Measurements from ENCODE around the gene SARNP. TPM values are rescaled to one million over a fixed set of nuclear protein-coding genes. Genes with fewer than 3 reads are reported as not detected.

Gene SARNP
- total RNA-seq, 1 experiment from 2014 or later = 73.8 TPM

DNA sequence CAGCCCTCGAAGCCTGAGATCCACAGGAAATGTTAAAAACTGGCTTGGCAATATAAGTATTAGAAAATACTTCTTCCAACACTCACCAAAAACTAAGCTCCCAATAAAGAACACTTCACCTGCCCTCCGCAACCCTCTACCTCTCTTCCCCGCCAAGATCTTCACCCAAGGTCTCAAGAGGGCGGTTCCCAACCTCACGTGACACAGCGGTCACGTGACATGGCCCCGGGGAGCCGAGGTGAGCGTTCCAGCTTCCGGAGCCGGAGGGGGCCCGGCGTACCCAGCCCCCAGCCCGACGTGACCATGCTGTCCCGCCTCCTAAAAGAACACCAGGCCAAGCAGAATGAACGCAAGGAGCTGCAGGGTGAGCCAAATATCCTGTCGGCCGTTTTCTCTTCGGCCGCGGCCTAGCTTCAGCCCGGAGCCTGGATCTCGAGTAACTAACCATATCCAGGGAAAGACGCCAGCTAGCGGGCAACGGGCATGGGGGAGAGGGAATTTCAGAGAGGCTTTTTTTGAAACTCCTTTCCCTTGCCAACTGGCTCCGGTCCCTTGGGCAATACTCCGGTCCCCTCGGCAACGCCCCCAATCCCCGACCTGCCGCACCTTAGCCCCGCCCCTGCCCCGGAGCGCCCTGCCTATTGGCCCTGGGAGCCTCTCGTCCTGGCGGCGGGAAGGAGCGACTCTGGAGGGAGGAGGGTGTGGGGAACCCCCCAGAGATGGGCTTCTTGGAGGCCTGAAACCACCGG, 101.5 kb downstream of the SARNP start, which contains the start of gene BLOC1S1:
Gene BLOC1S1, plus strand, starts transcription at position 214 of the 749 bp plus-strand sequence. Its CDS starts 6 bp downstream, at position 220.
- TF ChIP-seq, protein P1, sequence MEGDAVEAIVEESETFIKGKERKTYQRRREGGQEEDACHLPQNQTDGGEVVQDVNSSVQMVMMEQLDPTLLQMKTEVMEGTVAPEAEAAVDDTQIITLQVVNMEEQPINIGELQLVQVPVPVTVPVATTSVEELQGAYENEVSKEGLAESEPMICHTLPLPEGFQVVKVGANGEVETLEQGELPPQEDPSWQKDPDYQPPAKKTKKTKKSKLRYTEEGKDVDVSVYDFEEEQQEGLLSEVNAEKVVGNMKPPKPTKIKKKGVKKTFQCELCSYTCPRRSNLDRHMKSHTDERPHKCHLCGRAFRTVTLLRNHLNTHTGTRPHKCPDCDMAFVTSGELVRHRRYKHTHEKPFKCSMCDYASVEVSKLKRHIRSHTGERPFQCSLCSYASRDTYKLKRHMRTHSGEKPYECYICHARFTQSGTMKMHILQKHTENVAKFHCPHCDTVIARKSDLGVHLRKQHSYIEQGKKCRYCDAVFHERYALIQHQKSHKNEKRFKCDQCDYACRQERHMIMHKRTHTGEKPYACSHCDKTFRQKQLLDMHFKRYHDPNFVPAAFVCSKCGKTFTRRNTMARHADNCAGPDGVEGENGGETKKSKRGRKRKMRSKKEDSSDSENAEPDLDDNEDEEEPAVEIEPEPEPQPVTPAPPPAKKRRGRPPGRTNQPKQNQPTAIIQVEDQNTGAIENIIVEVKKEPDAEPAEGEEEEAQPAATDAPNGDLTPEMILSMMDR (IDR thresholded peaks at IDR 0.05; ENCODE audit: unreplicated experiment) = no peak
- no TSS peak for BruUV-seq (replicated peaks)
- CTCF ChIA-PET = interaction anchor here (1.0 to 3.7 kb wide), 3 partner anchors 10 to 34 kb away, joined by 3 to 27 read pairs (median 3); a partner anchor contains a TSS
- intact Hi-C loops (cut with micrococcal nuclease; ENCODE audit: unreplicated experiment) = no loop called here
- DNase-seq = peak; percentile 98
- peak within 1 kb of the TSS; percentile 86 for H3K4me3 Mint-ChIP-seq (ENCODE audit: low read depth, unreplicated experiment)
- H3K9me3 Mint-ChIP-seq (ENCODE audit: low read depth, unreplicated experiment) = no peaks in the 10 kb centered on the region
- H3K36me3 Mint-ChIP-seq (ENCODE audit: insufficient read depth, unreplicated experiment) = peaks cover 32% of the 10 kb centered on the region
- H3K4me1 Mint-ChIP-seq (ENCODE audit: low read depth, unreplicated experiment) = peaks cover 47% of the 10 kb centered on the region
- peak within 1 kb of the TSS; percentile 97 for H3K27ac Mint-ChIP-seq (ENCODE audit: unreplicated experiment)
- H3K27me3 Mint-ChIP-seq (ENCODE audit: unreplicated experiment) = peaks cover 27% of the 10 kb centered on the region

DNA sequence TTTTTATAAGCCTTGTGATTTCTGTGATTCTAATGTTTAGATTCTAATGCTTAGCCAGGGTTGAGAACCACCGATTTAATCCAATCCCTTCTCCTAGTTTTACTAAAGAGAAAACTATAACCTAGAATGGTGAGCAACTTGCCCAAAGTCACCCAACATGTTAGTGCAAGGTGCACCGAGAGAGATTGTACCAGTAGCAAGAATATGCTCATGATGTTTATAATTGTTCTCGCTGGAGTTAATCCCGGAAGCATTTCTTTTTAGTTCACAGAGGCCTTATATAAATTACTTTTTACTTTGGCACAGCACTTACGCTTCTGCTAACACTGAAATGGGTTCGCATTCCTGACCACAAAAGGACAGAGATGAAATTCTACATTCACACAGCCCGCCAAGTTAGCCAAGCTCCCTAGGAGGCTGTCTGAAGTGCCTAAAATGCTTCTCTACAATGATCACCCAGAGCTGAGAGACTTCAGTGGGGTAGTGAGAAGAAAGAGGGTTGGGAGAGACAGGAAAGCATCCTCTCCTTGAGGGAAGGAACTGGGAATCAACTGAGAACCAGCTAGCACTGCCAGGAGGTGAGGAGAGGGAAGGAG, 102.3 kb downstream of the SARNP start:
- intact Hi-C loops (cut with micrococcal nuclease; ENCODE audit: unreplicated experiment) = no loop called here
- H3K4me1 Mint-ChIP-seq (ENCODE audit: low read depth, unreplicated experiment) = peaks cover 44% of the 10 kb centered on the region
- TF ChIP-seq, protein P1 (IDR thresholded peaks at IDR 0.05; ENCODE audit: unreplicated experiment) = no peak
- TSS peak; percentile 80 for BruUV-seq (replicated peaks)
- no peaks in the 10 kb centered on the region for H3K9me3 Mint-ChIP-seq (ENCODE audit: low read depth, unreplicated experiment)
- H3K27me3 Mint-ChIP-seq (ENCODE audit: unreplicated experiment) = peaks cover 31% of the 10 kb centered on the region
- H3K4me3 Mint-ChIP-seq (ENCODE audit: low read depth, unreplicated experiment) = peak overlapping the region; percentile 86
- CTCF ChIA-PET = interaction anchor here (0.7 to 3.7 kb wide), 5 partner anchors 9 to 1397 kb away, joined by 3 to 27 read pairs (median 3); partner anchors contain the start of gene ORMDL2
- H3K27ac Mint-ChIP-seq (ENCODE audit: unreplicated experiment) = peak overlapping the region; percentile 97
- DNase-seq = no peak
- peaks cover 30% of the 10 kb centered on the region for H3K36me3 Mint-ChIP-seq (ENCODE audit: insufficient read depth, unreplicated experiment)

DNA sequence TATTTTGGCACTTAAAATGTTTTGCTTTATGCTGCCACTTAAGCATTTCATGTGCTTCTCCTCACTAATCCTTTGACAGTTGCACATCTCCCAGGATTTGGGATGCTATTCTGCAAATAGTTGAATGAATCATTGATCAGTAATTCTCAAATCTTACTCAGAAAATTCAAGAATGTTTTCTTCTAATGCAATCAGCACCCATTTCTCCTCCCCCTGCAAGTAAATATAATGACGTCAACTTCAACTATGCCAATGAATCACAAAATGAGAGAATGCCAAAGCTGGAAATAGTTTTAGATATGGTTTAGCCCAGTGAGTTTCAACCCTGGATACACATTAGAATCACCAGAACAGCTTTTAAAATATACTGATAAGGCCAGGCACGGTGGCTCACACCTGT, 103.8 kb downstream of the SARNP start:
- Mint-ChIP-seq H3K9me3 (ENCODE audit: low read depth, unreplicated experiment) (no peaks in the 10 kb centered on the region), H3K27ac (ENCODE audit: unreplicated experiment) (no peak overlapping the region), H3K36me3 (ENCODE audit: insufficient read depth, unreplicated experiment) (peaks cover 24% of the 10 kb centered on the region), H3K4me3 (ENCODE audit: low read depth, unreplicated experiment) (no peak overlapping the region), H3K4me1 (ENCODE audit: low read depth, unreplicated experiment) (peaks cover 37% of the 10 kb centered on the region), H3K27me3 (ENCODE audit: unreplicated experiment) (peaks cover 46% of the 10 kb centered on the region)
- intact Hi-C loops (cut with micrococcal nuclease; ENCODE audit: unreplicated experiment) = no loop called here
- no TSS peak for BruUV-seq (replicated peaks)
- no peak for DNase-seq
- CTCF ChIA-PET = interaction anchor here (0.6 to 1.2 kb wide), 3 partner anchors 25 to 1448 kb away, joined by 3 read pairs; a partner anchor contains a TSS
- TF ChIP-seq, protein P1 (IDR thresholded peaks at IDR 0.05; ENCODE audit: unreplicated experiment) = no peak

DNA sequence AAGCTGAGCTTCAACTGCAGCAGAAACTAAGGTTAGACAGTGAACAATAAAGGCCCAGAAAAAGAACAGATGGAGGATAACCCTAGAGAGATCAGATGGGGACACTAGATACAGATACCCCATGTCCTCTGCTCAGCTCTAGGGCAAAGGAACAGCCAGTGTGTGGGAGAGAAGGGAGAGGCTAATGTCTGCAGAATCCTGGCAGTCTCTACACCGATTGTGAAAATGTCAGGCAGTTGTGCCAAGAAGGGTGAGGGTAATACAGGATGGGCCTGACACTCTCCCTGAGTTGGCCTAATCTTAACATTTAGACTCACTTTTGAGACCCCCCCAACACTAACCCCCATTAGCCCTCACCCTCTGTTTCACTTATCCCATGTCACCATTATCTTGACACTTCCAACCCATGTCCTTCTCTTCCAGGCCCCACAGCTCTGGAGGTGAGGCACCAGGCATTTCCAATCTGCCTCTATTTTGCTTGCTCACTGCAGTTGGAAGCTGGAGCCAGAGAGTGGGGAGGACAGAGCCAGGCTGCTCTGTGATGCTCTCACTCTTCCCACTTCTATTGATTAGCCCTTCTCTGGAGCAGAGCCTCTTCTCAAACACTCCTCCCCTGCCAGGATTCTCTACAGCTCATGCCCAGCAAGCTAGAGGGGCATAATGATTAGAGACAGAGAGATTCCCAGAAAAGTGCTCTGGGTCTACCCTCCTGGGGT, 104.7 kb downstream of the SARNP start:
- Mint-ChIP-seq H3K4me3 (ENCODE audit: low read depth, unreplicated experiment) (no peak overlapping the region), H3K4me1 (ENCODE audit: low read depth, unreplicated experiment) (peaks cover 37% of the 10 kb centered on the region), H3K27me3 (ENCODE audit: unreplicated experiment) (peaks cover 55% of the 10 kb centered on the region), H3K36me3 (ENCODE audit: insufficient read depth, unreplicated experiment) (peaks cover 29% of the 10 kb centered on the region), H3K9me3 (ENCODE audit: low read depth, unreplicated experiment) (no peaks in the 10 kb centered on the region), H3K27ac (ENCODE audit: unreplicated experiment) (no peak overlapping the region)
- intact Hi-C loops (cut with micrococcal nuclease; ENCODE audit: unreplicated experiment) = no loop called here
- no TSS peak for BruUV-seq (replicated peaks)
- TF ChIP-seq, protein P1 (IDR thresholded peaks at IDR 0.05; ENCODE audit: unreplicated experiment) = no peak
- no peak for DNase-seq
- CTCF ChIA-PET = interaction anchor here (0.6 to 1.2 kb wide), 5 partner anchors 26 to 313 kb away, joined by 3 to 6 read pairs (median 3); a partner anchor contains a TSS

Data from Calu3 (cell line).